SHP77 treated with DMSO at 0.1 percent for 48 hours (cell line): Measurements from ENCODE around the gene FAM83F.

Source experiments
- DNase-seq: peaks from one replicate; lab custom pipeline; 2025; lab: John Stamatoyannopoulos, UW

Gene FAM83F

DNA sequence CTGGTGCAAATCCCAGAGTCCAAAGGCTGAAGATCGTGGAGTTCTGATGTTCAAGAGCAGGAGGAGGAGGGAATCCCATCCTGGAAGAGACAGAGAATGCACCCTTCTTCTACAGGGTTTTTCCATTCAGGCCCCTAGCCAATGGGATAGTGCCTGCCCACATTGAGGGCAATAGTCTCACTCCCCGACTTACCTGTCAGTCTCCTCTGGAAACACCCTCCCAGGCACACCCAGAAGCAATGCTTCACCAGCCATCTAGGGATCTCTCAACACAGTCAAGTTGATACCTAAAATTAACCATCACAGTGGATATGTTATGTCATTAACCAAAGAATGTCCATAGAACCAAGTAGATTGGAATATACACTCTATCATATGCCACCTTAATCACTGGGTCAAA, 72.9 kb downstream of the FAM83F start:
- no peak for DNase-seq

DNA sequence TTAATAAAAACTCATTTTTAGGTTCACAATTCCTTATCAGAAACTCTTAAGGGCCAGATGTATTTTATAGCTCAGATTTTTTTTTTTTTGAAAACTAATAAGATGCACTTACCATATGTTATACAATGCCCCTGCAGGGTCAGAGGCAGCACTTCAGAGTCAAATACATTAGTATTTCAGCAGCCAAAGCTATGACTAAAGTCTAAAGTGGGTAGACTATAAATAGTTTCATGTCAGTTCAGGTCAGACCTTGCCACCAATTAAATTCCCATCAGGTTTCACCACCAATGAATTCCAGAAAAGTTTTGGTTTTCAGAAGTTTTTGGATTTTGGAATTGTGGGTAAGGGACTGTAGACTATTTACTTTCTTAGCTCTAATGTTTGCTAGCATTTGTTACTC, 75.9 kb downstream of the FAM83F start:
- DNase-seq = no peak

GRCh38 chr22:40071720-40072119, 77.0 kb downstream of the FAM83F start:
- no peak for DNase-seq

DNA sequence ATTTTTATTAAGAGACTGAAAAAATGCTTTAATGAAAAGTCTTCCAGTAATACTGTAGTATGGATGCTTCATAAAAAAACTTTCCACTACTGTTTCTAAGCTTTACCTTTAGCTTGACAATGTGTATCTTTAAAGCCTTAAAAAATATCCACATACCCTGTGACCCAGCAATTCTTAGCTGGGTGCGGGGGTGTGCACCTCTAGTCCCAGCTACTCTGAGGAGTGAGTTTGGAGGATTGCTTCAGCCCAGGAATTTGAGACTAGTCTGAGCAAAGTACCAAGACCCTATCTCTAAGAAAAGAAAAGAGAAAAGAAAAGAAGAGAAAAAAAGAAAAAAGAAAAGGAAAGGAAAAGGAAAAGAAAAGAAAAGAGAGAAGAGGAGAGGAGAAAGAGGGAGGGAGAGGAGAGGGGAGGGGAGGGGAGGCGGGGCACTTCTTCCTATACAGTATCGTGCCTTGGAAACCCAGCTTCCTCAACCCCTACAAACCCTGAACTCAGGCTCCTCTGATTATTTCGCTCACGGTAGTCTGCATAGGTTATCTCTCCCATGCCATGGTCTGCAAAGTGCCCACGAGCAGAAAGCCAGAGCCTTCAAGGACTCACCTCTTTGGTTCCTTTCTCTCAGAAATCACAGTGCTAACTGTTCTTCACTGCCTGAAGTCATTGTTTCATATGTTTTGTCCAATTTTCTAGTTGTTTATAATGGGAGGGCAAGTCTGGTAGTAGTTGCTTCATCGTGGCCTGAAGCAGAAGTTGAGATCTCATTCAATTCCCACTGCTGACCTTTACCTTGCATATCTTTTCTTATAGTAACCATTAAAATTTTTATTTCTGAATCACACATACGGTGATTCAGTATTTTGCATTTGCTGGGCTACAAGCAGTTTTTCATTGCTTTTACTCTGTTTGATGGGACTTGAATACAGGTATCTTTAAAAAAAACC, 82.2 kb downstream of the FAM83F start:
- no peak for DNase-seq

- DNase-seq = no peak
These were observed 82.9 kb downstream of the FAM83F start for GRCh38 chr22:40077646-40078016.

- DNase-seq = no peak
These were observed 86.9 kb downstream of the FAM83F start for GRCh38 chr22:40081662-40082061.

DNA sequence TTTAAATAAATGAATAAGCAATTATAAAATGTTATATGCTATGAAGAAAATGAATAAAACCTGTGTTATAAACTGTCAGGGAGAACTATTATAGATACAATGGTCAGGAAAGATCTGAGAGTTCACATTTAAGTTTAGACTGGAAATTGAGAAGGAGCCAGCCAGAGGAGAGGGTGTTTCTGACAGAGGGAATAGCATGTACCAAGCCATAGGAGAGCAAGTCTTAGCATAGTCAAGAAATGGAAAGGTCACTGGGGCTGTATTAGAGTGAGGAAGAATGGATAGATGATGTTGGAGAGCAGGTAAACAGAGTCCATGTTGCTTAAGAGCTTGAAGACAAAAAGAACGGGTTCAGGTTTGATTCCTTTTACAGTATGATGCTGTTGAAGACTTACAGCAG, 87.4 kb downstream of the FAM83F start:
- DNase-seq = no peak

DNA sequence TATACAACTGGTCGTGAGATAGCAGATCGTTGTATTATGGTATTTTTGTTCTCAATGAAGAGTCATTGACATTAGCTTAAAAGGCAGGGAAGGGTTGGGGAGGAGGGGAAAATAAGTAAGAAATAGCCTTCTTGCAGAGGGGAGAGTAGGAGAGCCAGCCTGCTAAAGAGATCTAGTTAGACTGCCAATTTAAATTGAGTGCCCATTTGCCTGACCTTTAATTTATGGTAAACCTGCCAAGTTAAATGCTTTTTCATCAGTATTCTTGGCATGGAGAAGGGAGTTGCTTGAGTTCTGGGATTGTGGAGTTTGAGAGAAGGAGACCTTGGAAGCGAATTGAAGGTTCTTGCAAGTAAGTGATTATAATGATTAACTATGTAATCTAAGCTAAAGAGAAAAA, 89.0 kb downstream of the FAM83F start:
- DNase-seq = no peak

GRCh38 chr22:40084246-40084645, 89.5 kb downstream of the FAM83F start:
- DNase-seq = no peak

DNA sequence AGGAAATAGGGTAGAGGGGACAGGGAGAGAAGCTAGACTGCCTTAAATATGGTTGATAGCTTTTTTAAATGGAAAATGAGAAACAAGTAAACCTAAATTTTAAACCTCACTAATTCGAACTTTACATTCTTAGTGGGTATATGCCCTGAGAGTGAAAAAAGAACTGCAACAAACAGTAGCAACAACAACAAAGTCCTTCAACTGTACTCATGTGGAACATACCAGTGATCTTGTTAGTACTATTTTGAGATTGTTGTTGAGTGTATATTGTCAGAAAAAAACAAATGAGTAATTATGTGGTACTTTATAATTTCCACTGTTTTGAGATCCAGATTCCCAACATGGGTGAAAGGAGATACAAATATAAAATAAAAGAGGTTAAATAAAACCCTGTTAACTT, 94.1 kb downstream of the FAM83F start:
- no peak for DNase-seq
